ENCODE measurements around the gene KCNJ9. TPM values are rescaled to one million over a fixed set of nuclear protein-coding genes. Genes with fewer than 3 reads are reported as not detected.

The KCNJ9 gene
- total and polyA plus RNA-seq, 2 donors (not counting 3 experiments of a cell fraction or from before 2014, with no cell fraction given): not detected

- DNase-seq (ENCODE audit: low read depth, low spot score) (no peak), FAIRE-seq (no peak)
- Histone ChIP-seq H2AFZ (ENCODE audit: low read depth, low read length) (no peak overlapping the region), H4K20me1 (replicated peaks; ENCODE audit: control insufficient read depth, extremely low read depth, insufficient read depth, low read length) (no peaks in the 10 kb centered on the region), H3K9ac (replicated peaks; ENCODE audit: extremely low read depth, insufficient read depth, low read length) (no peak overlapping the region), H3K4me3 (replicated peaks in 1 of 3; ENCODE audit: insufficient read depth in 1 of 3, low read depth in 1 of 3, low read length in 3 of 3) (no peak overlapping the region), H3K4me1 (ENCODE audit: control insufficient read depth, extremely low read depth, insufficient read depth, low read length) (peaks cover under 1% of the 10 kb centered on the region), H3K27me3 (ENCODE audit: control insufficient read depth in 2 of 2, insufficient read depth in 2 of 2, low read length in 2 of 2) (peaks cover 11 to 20% of the 10 kb centered on the region in 2 experiments), H3K79me2 (ENCODE audit: control insufficient read depth, insufficient read depth, low read length) (no peaks in the 10 kb centered on the region), H3K9me1 (replicated peaks; ENCODE audit: control insufficient read depth, extremely low read depth, insufficient read depth, low read length) (no peaks in the 10 kb centered on the region), H3K4me2 (ENCODE audit: insufficient read depth, low read length) (no peak overlapping the region), H3K27ac (ENCODE audit: insufficient read depth, low read depth, low read length) (no peak overlapping the region), H3K36me3 (ENCODE audit: control insufficient read depth in 2 of 2, extremely low read depth in 1 of 2, insufficient read depth in 2 of 2, low read length in 2 of 2) (no peaks in the 10 kb centered on the region), H3K9me3 (replicated peaks; ENCODE audit: control insufficient read depth, insufficient read depth, low read length) (no peaks in the 10 kb centered on the region)
- BruUV-seq (replicated peaks): no TSS peak
- CTCF ChIA-PET: no interaction called here
- intact Hi-C loops (cut with micrococcal nuclease): no loop called here
- dilution Hi-C loops (cut with MboI; ENCODE audit: extremely low pct_ligation_motif_present, low sequenced_read_pairs): no loop called here
- POLR2A ChIA-PET: no interaction called here
- TF ChIP-seq GATA2 (IDR thresholded peaks at IDR 0.05; ENCODE audit: insufficient read depth, insufficient read length, low read depth, low read length) (no peak), FOS (IDR thresholded peaks at IDR 0.05; ENCODE audit: borderline replicate concordance, insufficient read depth, low read length) (no peak), MYC (IDR thresholded peaks at IDR 0.05; ENCODE audit: low read depth, low read length) (no peak), POLR2AphosphoS5 (IDR thresholded peaks at IDR 0.05; ENCODE audit: insufficient read depth, low read depth, low read length) (no peak), JUN (IDR thresholded peaks at IDR 0.05; ENCODE audit: borderline replicate concordance, insufficient read depth, insufficient read length, low read depth) (no peak), POLR2A (IDR thresholded peaks at IDR 0.05; ENCODE audit: low read depth, low read length) (no peak), EZH2 (IDR thresholded peaks at IDR 0.05; ENCODE audit: borderline replicate concordance, low read depth, low read length, severe bottlenecking) (no peak)
- TF ChIP-seq, protein P1, sequence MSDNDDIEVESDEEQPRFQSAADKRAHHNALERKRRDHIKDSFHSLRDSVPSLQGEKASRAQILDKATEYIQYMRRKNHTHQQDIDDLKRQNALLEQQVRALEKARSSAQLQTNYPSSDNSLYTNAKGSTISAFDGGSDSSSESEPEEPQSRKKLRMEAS (IDR thresholded peaks at IDR 0.05; ENCODE audit: insufficient read depth, insufficient read length): no peak
- TF ChIP-seq, protein P2, sequence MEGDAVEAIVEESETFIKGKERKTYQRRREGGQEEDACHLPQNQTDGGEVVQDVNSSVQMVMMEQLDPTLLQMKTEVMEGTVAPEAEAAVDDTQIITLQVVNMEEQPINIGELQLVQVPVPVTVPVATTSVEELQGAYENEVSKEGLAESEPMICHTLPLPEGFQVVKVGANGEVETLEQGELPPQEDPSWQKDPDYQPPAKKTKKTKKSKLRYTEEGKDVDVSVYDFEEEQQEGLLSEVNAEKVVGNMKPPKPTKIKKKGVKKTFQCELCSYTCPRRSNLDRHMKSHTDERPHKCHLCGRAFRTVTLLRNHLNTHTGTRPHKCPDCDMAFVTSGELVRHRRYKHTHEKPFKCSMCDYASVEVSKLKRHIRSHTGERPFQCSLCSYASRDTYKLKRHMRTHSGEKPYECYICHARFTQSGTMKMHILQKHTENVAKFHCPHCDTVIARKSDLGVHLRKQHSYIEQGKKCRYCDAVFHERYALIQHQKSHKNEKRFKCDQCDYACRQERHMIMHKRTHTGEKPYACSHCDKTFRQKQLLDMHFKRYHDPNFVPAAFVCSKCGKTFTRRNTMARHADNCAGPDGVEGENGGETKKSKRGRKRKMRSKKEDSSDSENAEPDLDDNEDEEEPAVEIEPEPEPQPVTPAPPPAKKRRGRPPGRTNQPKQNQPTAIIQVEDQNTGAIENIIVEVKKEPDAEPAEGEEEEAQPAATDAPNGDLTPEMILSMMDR (IDR thresholded peaks at IDR 0.05; ENCODE audit: extremely low read depth in 1 of 2, insufficient read depth in 1 of 2, low read depth in 1 of 2, low read length in 2 of 2): no peak
Measured at GRCh38 chr1:160064746-160065145, 16.6 kb upstream of the KCNJ9 start.
